ENCODE measurements around the gene PDLIM3. TPM values are rescaled to one million over a fixed set of nuclear protein-coding genes. Genes with fewer than 3 reads are reported as not detected.
"Not testable (repeated sequence)": the region's sequence is repeated elsewhere in the genome, so short reads cannot be mapped to it uniquely, and the experiment has no call there.

The PDLIM3 gene
- total RNA-seq, 1 donor, result 15.1 TPM

- no peak for DNase-seq (ENCODE audit: low read depth)
- H3K4me3 ChIP-seq (ENCODE audit: low read depth, low read length), result no peak overlapping the region
- TF ChIP-seq, protein P1, sequence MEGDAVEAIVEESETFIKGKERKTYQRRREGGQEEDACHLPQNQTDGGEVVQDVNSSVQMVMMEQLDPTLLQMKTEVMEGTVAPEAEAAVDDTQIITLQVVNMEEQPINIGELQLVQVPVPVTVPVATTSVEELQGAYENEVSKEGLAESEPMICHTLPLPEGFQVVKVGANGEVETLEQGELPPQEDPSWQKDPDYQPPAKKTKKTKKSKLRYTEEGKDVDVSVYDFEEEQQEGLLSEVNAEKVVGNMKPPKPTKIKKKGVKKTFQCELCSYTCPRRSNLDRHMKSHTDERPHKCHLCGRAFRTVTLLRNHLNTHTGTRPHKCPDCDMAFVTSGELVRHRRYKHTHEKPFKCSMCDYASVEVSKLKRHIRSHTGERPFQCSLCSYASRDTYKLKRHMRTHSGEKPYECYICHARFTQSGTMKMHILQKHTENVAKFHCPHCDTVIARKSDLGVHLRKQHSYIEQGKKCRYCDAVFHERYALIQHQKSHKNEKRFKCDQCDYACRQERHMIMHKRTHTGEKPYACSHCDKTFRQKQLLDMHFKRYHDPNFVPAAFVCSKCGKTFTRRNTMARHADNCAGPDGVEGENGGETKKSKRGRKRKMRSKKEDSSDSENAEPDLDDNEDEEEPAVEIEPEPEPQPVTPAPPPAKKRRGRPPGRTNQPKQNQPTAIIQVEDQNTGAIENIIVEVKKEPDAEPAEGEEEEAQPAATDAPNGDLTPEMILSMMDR (IDR thresholded peaks at IDR 0.05; ENCODE audit: insufficient read depth, low read depth, low read length), result no peak
Measured at GRCh38 chr4:185565696-185566095, 30.4 kb upstream of the PDLIM3 start.

DNA sequence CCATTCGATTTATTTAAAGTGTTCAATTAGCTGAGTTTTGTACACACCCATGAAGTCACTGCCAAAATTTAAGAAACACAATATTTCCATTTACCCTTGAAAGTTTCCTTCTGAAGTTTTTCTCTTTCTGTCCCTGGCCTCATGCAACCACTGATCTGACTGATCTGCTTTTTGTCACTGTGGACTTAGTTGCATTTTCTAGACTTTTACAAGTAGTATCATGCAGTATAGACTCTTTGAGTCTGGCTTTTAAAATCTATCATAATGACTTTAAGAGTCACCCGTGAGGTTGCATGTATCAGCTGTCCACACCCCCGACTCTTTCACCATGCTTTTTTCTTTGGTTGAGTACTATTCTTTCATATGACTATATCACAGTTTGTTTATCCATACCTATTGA, 29.0 kb upstream of the PDLIM3 start:
- DNase-seq (ENCODE audit: low read depth), result no peak
- H3K4me3 ChIP-seq (ENCODE audit: low read depth, low read length), result no peak overlapping the region
- TF ChIP-seq, protein P1 (IDR thresholded peaks at IDR 0.05; ENCODE audit: insufficient read depth, low read depth, low read length), result no peak

GRCh38 chr4:185562531-185562930, 27.2 kb upstream of the PDLIM3 start:
- TF ChIP-seq, protein P1 (IDR thresholded peaks at IDR 0.05; ENCODE audit: insufficient read depth, low read depth, low read length), result no peak
- H3K4me3 ChIP-seq (ENCODE audit: low read depth, low read length), result no peak overlapping the region
- no peak for DNase-seq (ENCODE audit: low read depth)

DNA sequence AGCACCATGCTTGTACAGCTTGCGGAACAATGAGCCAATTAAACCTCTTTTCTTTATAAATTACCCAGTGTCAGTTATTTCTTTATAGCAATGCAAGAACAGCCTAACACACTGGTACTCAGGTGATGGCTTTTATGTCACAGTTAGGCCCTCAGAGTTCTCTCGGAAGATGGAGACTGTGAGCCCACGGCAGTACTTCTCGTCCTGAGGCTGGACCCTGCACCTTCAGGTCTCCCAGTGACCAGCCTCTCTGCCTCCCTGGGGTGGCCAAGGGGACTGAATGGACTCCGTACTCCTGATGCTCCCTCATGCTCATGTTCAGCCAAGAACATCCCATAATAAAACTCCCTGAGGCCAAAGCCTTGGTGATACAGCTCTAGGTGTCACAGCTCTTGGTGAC, 25.0 kb upstream of the PDLIM3 start:
- TF ChIP-seq, protein P1 (IDR thresholded peaks at IDR 0.05; ENCODE audit: insufficient read depth, low read depth, low read length), result no peak
- no peak for DNase-seq (ENCODE audit: low read depth)
- H3K4me3 ChIP-seq (ENCODE audit: low read depth, low read length), result no peak overlapping the region

GRCh38 chr4:185559915-185560281, 24.6 kb upstream of the PDLIM3 start:
- H3K4me3 ChIP-seq (ENCODE audit: low read depth, low read length), result no peak overlapping the region
- peak; percentile 77 for DNase-seq (ENCODE audit: low read depth)
- TF ChIP-seq, protein P1 (IDR thresholded peaks at IDR 0.05; ENCODE audit: insufficient read depth, low read depth, low read length), result no peak

DNA sequence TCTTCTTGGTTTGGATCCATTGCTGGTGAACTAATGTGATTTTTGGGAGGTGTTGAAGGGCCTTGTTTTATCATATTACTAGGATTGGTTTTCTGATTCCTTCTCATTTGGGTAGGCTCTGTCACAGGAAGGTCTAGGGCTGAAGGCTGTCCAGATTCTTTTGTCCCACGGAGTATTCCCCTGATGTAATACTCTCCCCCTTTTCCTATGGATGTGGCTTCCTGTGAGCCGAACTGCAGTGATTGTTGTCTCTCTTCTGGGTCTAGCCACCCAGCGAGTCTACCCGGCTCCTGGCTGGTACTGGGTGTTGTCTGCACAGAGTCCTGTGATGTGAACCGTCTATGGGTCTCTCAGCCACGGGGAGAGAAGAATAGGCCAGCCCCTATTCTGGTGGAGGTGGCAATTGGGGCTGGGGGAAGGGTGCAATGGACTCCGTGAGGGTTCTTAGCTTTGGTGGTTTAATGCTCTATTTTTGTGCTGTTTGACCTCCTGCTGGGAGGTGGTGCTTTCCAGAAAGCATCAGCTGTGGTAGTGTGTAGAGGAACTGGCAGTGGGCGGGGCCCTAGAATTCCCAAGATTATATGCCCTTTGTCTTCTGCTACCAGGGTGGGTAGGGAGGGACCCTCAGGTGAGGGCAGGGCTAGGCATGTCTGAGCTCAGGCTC, 24.1 kb upstream of the PDLIM3 start:
- DNase-seq (ENCODE audit: low read depth); H3K4me3 ChIP-seq (ENCODE audit: low read depth, low read length): not testable (repeated sequence)

GRCh38 chr4:185554365-185555126, 19.2 kb upstream of the PDLIM3 start:
- DNase-seq (ENCODE audit: low read depth), result no peak
- no peak overlapping the region for H3K4me3 ChIP-seq (ENCODE audit: low read depth, low read length)

More at GRCh38 chr4:185554365-185555126, 19.2 kb upstream of the PDLIM3 start:
- TF ChIP-seq, protein P1 (IDR thresholded peaks at IDR 0.05; ENCODE audit: insufficient read depth, low read depth, low read length), result no peak

All from fibroblast of villous mesenchyme (primary cell).